ENCODE results near the gene ANGPTL2.

Gene ANGPTL2

DNA sequence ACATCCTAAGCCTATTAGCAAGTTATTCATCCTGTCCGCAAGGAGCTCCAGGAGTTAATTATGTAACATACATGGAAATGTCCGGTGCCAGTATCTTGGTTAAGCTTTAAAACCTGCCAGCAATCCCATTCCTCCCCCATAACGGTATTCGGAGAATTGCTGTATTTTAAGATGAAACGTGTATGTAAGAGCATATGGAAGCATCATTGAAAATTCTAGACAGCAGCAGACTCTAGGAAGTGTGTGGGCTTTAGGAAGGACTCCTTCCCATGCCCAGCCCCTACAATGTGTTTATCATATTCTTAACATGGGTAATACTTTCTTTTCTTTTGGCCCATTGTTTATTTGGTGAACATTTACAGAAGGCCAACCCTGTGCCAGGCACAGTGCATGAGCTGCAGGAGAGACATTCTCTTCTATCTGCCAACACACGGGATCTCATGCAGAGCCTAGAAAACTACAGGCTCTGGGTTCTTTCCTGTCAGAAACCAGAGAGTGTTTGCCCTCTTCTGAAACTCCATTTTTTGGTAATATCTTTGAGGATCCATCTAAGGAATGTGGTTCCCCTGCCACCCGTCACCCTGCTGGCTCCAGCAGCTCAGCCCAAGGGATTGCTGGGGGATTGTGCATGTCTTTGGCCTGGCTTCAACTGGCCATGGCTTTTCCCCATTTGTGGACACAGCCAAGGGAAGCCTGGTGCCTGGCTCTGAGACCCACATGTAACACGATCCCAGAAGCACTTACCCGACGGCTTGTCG, 15.1 kb downstream of the ANGPTL2 start:
- DNase-seq (no peak), ATAC-seq (no peak)
- no peak overlapping the region for H3K27ac Mint-ChIP-seq
- no peaks in the 10 kb centered on the region for H3K4me1 Mint-ChIP-seq
- H3K27me3 Mint-ChIP-seq, result no peaks in the 10 kb centered on the region
- no peak overlapping the region for H3K4me3 Mint-ChIP-seq
- no peaks in the 10 kb centered on the region for H3K36me3 Mint-ChIP-seq (ENCODE audit: low read depth)
- H3K9me3 Mint-ChIP-seq, result no peaks in the 10 kb centered on the region

- no peaks in the 10 kb centered on the region for H3K9me3 Mint-ChIP-seq
- H3K27me3 Mint-ChIP-seq, result no peaks in the 10 kb centered on the region
- no peak overlapping the region for H3K4me3 Mint-ChIP-seq
- DNase-seq, result no peak
- ATAC-seq, result no peak
- H3K4me1 Mint-ChIP-seq, result no peaks in the 10 kb centered on the region
- H3K27ac Mint-ChIP-seq, result no peak overlapping the region
- no peaks in the 10 kb centered on the region for H3K36me3 Mint-ChIP-seq (ENCODE audit: low read depth)
Observed at GRCh38 chr9:127106466-127106855, 16.0 kb downstream of the ANGPTL2 start.

DNA sequence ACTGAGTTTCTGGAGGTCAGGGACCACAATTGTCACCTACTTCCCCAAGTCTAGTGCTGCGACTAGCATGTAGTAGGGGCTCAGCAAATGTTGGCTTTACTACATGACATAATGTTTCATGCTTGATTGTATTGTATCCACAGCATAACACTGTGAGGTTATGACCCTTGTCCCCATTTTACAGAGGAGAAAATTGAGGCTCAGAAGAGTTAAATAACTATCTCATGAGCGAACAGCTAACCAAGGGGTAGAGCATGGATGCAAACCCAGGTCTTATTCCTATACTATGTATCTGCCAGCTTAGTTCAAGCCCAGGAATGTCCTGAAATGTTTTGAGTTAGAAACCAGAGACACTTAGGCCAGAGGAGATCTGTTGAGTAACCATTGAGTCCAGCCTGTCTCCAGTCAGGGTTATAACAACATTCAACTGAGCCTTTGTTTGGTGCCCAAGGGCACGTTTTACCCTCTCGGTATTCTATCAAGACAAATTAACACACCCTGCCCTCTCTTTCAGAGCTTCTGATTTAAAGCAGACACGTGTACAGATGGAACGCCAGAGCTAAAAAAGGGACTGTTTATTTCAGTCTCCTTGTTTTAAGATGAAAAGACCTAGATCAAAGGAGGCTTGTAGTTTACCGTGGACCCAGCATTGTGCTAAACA, 16.5 kb downstream of the ANGPTL2 start:
- Mint-ChIP-seq H3K27me3 (no peaks in the 10 kb centered on the region), H3K9me3 (no peaks in the 10 kb centered on the region), H3K4me3 (no peak overlapping the region), H3K36me3 (ENCODE audit: low read depth) (no peaks in the 10 kb centered on the region), H3K4me1 (no peaks in the 10 kb centered on the region), H3K27ac (no peak overlapping the region)
- ATAC-seq, result no peak
- no peak for DNase-seq

DNA sequence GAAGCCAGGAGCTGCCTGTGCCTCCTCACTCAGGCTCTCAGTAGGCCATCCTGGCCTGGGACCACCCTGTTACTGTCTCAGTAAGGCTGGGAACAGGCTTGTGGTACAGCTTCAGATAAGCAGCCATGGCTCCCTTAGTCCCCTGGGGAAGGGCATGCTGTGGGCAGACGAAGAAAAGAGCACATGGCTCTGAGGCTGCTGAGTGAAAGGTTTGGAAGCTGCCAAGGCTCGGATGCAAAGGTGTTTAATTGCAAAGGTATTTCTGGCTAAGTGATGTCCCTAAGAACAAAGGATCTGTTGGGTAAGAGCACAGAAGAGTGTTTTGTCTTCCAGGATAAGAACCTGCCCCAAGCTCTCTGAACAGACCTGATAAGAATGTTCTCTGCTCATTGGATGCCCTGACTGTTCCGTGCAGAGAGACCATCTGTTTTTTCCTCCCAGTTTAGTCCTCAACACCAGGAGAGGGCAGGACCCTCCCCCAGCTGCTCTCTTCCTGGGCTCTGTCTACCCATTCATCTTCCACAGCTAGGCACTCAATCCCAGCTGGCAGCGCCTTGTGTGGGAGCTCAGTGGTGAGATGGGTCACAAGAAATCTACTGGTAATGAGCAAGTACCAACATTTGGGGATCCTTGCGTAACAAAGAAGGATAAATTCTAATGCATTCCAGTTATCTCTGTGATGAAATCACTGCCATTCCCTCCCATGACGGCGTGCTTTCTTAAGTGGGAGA, 17.7 kb downstream of the ANGPTL2 start:
- no peaks in the 10 kb centered on the region for H3K4me1 Mint-ChIP-seq
- ATAC-seq, result no peak
- H3K36me3 Mint-ChIP-seq (ENCODE audit: low read depth), result no peaks in the 10 kb centered on the region
- H3K27ac Mint-ChIP-seq, result no peak overlapping the region
- DNase-seq, result no peak
- no peak overlapping the region for H3K4me3 Mint-ChIP-seq
- no peaks in the 10 kb centered on the region for H3K27me3 Mint-ChIP-seq
- H3K9me3 Mint-ChIP-seq, result no peaks in the 10 kb centered on the region

- Mint-ChIP-seq H3K36me3 (ENCODE audit: low read depth) (no peaks in the 10 kb centered on the region), H3K27ac (no peak overlapping the region), H3K4me1 (no peaks in the 10 kb centered on the region), H3K9me3 (no peaks in the 10 kb centered on the region), H3K27me3 (no peaks in the 10 kb centered on the region), H3K4me3 (no peak overlapping the region)
- ATAC-seq (no peak), DNase-seq (no peak)
Observed at GRCh38 chr9:127102788-127103187, 19.6 kb downstream of the ANGPTL2 start.

DNA sequence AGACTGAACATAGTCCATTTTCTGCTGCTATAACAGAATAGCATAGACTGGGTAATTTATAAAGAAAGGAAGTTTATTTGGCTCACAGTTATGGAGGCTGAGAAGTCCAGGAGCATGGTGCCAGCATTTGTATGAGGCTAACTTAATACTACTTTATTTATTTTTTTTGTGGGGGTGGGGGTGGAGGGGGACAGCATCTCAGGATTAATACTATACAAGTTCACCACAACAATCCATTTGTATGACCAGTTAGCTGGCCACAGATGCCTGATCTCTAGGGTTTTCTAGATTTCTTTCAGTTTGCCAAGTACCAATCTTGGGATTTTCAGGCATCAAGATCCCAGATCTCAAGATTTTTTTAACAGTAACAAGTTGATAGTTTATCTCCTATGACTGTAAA, 20.3 kb downstream of the ANGPTL2 start:
- Mint-ChIP-seq H3K4me1 (no peaks in the 10 kb centered on the region), H3K27me3 (no peaks in the 10 kb centered on the region), H3K4me3 (no peak overlapping the region), H3K36me3 (ENCODE audit: low read depth) (no peaks in the 10 kb centered on the region), H3K27ac (no peak overlapping the region), H3K9me3 (no peaks in the 10 kb centered on the region)
- ATAC-seq (no peak), DNase-seq (no peak)

DNA sequence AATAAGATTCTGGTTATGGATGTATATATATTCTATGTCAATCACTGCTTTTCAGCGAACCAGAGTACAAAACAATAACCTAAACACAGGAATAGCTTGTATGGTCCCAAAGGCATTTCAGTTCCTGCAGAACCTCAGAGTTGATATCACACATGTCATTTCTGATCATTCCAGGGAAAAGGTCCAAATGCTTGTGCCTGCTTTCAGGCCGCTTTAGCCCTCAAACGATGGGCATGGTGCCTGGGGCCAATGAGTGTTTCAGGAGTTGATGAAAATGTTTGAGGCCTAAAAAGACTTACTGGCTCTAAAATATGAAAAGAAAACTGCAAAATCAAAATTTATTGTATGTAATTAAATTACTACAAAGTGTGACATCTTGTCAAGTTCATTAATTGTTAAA, 22.8 kb downstream of the ANGPTL2 start:
- no peak overlapping the region for H3K27ac Mint-ChIP-seq
- H3K4me3 Mint-ChIP-seq, result no peak overlapping the region
- ATAC-seq, result no peak
- no peaks in the 10 kb centered on the region for H3K4me1 Mint-ChIP-seq
- no peak for DNase-seq
- no peaks in the 10 kb centered on the region for H3K9me3 Mint-ChIP-seq
- no peaks in the 10 kb centered on the region for H3K36me3 Mint-ChIP-seq (ENCODE audit: low read depth)
- H3K27me3 Mint-ChIP-seq, result no peaks in the 10 kb centered on the region

DNA sequence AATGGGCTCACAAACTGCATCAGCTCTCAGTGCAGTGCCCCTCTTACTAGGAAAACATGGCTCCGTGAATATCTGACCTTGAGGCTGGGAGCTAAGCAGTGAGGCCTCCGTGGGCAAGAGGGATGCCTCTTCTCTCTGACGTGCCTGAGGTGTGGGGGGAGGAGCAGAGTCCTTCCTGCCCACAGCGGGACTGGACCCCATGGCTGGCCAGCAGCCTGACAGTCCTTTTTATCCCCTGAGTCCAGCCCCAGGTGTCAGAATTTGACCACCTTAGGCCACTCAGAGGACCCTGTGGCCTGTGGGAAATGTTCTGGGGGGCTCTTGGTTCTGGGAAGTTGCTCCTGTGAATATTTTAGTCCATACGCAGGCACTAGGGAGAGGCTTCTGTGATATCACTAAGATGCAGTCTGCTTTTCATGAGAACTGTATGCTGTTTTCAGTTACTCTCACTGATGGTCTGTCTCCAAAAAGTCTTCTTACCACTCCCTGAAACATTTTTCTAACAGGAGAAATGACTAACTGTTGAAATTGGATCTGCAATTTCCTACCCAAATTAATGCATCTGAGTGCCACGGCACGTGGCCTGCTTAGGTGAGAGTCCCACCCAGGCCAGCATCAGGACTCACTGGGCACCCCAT, 23.4 kb downstream of the ANGPTL2 start:
- no peaks in the 10 kb centered on the region for H3K4me1 Mint-ChIP-seq

GRCh38 chr9:127097683-127098082, 24.8 kb downstream of the ANGPTL2 start:
- ATAC-seq, result no peak
- Mint-ChIP-seq H3K4me1 (no peaks in the 10 kb centered on the region), H3K4me3 (no peak overlapping the region), H3K27me3 (no peaks in the 10 kb centered on the region), H3K36me3 (ENCODE audit: low read depth) (no peaks in the 10 kb centered on the region), H3K9me3 (no peaks in the 10 kb centered on the region), H3K27ac (no peak overlapping the region)
- DNase-seq, result no peak

More for the DNA sequence above, 23.4 kb downstream of the ANGPTL2 start:
- Mint-ChIP-seq H3K4me3 (no peak overlapping the region), H3K27ac (no peak overlapping the region), H3K27me3 (no peaks in the 10 kb centered on the region), H3K36me3 (ENCODE audit: low read depth) (no peaks in the 10 kb centered on the region), H3K9me3 (no peaks in the 10 kb centered on the region)
- ATAC-seq (no peak), DNase-seq (no peak)

GRCh38 chr9:127096208-127096607, 26.2 kb downstream of the ANGPTL2 start:
- Mint-ChIP-seq H3K4me1 (no peaks in the 10 kb centered on the region), H3K36me3 (ENCODE audit: low read depth) (no peaks in the 10 kb centered on the region), H3K9me3 (no peaks in the 10 kb centered on the region), H3K27ac (no peak overlapping the region), H3K27me3 (no peaks in the 10 kb centered on the region), H3K4me3 (no peak overlapping the region)
- ATAC-seq, result no peak
- no peak for DNase-seq

- Mint-ChIP-seq H3K36me3 (ENCODE audit: low read depth) (no peaks in the 10 kb centered on the region), H3K9me3 (no peaks in the 10 kb centered on the region), H3K27me3 (no peaks in the 10 kb centered on the region), H3K27ac (no peak overlapping the region), H3K4me1 (no peaks in the 10 kb centered on the region), H3K4me3 (no peak overlapping the region)
- DNase-seq (no peak), ATAC-seq (no peak)
Observed at GRCh38 chr9:127095411-127095810, 27.0 kb downstream of the ANGPTL2 start.

DNA sequence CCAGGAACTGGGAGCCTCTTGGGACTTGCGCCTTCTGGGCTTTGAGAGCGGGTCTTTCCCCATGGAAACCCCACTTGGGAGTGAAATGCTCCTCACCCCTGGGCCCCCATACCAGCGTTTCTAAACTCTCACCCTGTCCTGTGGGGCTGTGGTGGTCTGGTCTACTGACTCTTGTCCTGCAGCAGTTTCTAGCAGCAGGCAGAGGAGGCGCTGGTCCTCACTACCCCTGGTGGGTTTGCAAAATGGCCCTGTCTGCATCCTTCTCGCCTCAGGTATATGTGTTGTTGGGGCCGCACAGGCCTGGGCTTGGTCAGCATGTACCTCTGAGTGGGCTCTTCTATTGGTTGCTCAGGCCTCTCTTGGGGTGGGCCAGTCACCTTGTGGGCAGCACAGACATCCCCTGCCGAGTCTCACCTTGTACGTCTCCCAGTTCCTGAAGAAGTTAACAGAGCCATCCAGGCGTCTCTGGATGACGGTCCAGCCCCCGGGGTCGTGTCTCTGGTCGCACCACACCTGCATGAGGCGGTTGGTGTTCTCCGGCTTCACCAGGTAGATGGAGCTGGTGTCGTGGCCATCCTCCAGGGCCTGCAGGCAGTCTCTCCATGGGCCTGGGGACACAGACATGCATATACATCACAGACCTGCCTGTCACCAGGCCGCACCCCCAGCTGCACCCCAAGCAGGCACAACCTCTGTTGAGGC, 29.0 kb downstream of the ANGPTL2 start:
- ATAC-seq (no peak), DNase-seq (no peak)
- Mint-ChIP-seq H3K36me3 (ENCODE audit: low read depth) (no peaks in the 10 kb centered on the region), H3K9me3 (no peaks in the 10 kb centered on the region), H3K4me3 (no peak overlapping the region), H3K4me1 (no peaks in the 10 kb centered on the region), H3K27me3 (no peaks in the 10 kb centered on the region), H3K27ac (no peak overlapping the region)

DNA sequence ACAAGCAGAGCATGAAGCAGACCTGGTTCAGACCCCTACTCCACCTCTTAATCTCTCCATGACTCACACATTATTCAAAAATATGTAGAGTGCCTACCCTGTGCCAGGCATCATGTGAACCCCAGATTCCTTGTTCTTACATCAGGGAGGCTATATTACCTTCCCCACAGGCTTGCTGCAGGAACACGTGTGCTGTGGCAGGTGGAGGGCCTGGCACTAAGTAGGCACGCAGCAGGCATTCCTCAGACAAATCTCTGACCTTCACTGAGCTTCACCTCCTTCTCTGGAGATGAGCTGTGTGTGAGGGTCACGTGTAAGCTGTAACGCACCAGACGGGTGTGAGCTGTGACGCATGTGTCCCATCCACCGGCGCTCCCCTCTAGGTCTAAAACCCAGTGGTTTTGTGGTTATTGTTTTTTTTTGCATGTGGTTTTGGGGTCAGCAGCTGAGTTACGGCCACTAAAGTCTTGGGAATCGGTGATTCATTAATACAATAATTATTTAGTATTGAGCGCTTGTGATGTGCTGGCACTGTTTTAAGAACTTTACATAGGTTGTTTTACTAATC, 30.3 kb downstream of the ANGPTL2 start:
- Mint-ChIP-seq H3K9me3 (no peaks in the 10 kb centered on the region), H3K36me3 (ENCODE audit: low read depth) (no peaks in the 10 kb centered on the region), H3K4me3 (no peak overlapping the region), H3K27me3 (no peaks in the 10 kb centered on the region), H3K4me1 (no peaks in the 10 kb centered on the region), H3K27ac (no peak overlapping the region)
- ATAC-seq (no peak), DNase-seq (no peak)

GRCh38 chr9:127091526-127091925, 30.9 kb downstream of the ANGPTL2 start:
- Mint-ChIP-seq H3K27ac (no peak overlapping the region), H3K27me3 (no peaks in the 10 kb centered on the region)

More at GRCh38 chr9:127091526-127091925, 30.9 kb downstream of the ANGPTL2 start:
- Mint-ChIP-seq H3K36me3 (ENCODE audit: low read depth) (no peaks in the 10 kb centered on the region), H3K4me1 (no peaks in the 10 kb centered on the region), H3K4me3 (no peak overlapping the region), H3K9me3 (no peaks in the 10 kb centered on the region)
- ATAC-seq, result no peak
- no peak for DNase-seq

Data from activated naive CD8-positive, alpha-beta T cell treated with anti-CD3 and anti-CD28 coated beads, Interleukin-2, amount 50 U/mL, for 24 hours (primary cell).